GM18867 (cell line): ENCODE data around the gene TMEM203.

Source experiments
- ATAC-seq: cut with Tn5 transposase; IDR thresholded peaks from one replicate; pipeline ENCODE4 v1.9.1; 2021; ENCODE audit warnings: mild to moderate bottlenecking, moderate library complexity; ENCODE audit not compliant: unreplicated experiment

Gene TMEM203

DNA sequence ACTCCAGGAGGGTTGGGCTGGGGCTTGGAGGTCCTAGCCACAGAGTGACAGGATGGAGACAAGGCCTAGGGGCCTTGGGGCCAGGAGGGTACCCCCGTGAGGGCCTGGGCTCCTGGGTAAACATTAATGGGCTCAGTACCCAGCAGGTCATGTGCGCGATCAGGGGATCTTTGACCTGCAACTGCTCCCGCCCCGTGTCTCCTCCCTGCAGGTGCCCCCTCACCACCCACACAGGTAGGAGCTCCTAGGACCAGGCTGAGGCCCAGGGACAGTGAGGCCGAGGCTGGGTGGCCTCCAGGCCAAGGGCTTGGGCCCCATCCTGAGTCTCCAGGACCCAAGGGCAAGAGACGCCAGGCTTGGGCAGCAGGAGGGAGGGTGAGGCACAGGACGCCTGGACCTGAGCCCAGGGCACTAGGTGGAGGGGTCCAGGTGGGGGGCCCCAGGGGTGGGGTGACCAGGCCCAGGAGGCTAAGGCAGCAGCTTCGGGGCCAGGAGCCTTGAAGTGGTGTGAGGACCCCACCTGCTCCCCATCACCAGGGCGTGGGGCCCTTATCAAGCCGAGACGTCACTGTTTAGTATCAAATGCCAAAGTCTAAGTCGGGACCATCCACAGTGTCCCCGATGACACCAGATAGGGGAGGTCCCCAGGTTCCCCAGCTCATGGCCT is 25.4 kb upstream of the TMEM203 start, which contains the start of gene SLC34A3:
Gene SLC34A3, plus strand, starts transcription at position 197 of the 667 bp plus-strand sequence. CDS start 802 bp downstream, outside the sequence.
- ATAC-seq, result no peak

GRCh38 chr9:137229903-137230704 is 24.7 kb upstream of the TMEM203 start:
- no peak for ATAC-seq

- no peak for ATAC-seq
Observed at GRCh38 chr9:137228968-137229896, 23.8 kb upstream of the TMEM203 start.

DNA sequence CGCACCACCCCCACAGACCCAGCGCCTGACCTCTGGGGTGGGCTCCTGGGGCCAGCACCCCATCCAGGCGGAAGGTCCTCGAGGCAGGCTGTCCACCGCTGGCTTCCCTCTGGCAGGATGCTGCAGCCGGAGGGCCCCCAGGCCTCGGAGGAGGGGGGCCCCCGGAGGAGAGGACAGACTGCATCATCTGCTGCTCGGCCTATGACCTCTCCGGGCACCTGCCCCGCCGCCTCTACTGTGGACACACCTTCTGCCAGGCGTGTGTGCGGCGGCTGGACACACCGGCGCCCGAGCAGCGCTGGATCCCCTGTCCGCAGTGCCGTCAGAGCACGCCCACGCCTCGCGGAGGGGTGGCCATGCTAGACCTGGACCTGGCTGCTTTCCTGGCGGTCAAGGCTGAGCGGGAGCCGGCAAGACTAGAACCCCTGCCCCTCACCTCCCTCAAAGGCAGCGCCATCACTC is 23.1 kb upstream of the TMEM203 start:
- no peak for ATAC-seq

- no peak for ATAC-seq
Observed at GRCh38 chr9:137227853-137228505, 22.5 kb upstream of the TMEM203 start.

- no peak for ATAC-seq
Observed at GRCh38 chr9:137227054-137227852, 21.8 kb upstream of the TMEM203 start, which contains the start of gene RNF224. RNF224 (plus strand) TSS chr9:137227502; CDS start chr9:137228336, 834 bp downstream.

DNA sequence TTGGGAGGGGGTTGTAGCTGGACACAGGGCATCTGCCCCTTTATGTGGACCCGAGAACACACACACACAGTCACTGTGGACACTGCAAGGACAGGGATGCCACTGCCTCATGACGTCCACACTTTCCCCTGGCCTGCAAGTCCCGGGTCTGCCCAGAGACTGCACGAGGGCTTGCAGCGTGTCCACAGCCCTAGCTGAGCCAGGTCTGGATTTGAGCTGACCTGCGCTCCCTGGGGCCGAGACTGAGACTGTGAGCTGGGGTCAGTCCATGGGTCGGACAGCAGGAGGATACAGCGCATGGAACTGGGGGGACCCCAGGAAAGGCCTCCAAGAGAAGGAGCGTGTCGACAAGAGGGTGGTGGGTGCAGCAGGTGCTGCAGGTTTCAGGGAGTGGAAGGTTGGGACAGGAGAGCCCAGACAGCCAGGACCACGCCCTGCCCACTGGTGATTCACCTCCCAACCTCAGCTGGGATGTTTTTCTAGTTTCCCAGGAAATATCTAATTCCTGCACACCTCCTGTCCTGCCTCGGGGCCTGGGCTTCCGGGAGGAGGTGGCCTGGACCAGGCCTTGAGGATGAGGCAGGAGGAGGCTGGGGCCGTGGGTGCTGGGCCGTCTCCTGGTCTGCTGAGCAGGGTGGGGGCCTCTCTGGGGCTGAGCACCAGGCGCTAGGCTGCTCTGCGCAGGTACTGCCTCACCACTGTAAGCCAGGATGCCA is 21.0 kb upstream of the TMEM203 start:
- ATAC-seq, result no peak

DNA sequence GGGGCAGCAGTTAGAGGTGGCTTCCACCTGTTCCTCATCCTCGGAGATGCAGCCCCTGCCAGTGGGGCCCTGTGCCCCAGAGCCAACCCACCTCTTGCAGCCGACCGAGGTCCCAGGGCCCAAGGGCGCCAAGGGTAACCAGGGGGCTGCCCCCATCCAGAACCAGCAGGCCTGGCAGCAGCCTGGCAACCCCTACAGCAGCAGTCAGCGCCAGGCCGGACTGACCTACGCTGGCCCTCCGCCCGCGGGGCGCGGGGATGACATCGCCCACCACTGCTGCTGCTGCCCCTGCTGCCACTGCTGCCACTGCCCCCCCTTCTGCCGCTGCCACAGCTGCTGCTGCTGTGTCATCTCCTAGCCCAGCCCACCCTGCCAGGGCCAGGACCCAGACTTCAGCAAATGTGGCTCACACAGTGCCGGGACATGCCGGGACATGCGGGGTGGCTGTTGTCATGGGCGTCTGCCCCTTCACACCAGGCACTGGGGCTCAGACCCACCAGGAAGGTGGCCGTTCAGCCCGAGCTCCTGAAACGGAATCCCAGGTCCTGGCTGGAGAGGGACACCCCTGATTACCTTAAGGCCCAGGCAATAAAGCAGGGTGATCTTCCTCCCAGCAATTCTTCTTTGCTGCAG is 20.4 kb upstream of the TMEM203 start:
- no peak for ATAC-seq

DNA sequence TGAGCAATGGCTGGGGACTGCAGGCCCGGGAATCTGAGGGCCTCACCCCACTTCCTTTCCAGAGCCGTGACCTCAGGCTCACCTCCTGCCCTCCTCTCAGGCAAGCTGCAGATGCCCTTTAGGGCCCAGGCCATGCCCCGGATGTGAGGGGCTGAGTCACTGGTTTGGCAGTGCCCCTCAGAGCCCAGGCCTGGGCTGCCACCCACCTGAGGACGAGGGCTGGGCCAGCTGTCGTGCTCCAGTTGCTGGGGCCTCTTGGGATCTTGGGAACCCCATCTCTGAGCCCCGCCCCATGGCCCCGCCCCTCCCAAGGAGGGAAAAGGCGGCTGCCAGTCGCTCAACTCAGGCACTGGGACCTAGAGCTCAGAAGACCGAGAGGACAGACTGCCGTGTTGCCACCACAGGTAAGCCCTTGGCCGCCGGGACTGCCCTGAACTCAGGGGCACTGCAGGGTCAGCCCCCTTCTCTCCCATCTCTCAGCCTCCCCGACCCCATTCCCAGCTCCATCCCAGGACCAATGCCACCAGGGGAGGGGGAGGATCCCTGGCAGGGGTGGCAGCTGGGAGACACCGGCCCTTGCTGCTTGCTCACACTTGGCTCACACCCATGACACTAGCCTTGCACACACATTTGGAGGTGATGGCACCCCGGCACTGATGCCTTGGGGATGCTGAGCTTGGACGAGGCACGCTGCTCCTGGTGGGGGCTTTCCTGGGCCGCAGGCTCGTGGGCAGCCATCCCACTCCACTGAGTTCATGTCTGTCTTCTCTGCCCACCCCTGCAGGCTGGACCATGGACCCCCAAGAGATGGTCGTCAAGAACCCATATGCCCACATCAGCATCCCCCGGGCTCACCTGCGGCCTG is 19.6 kb upstream of the TMEM203 start, which contains the start of gene CYSRT1:
Gene CYSRT1, plus strand, starts transcription at position 345 of the 865 bp plus-strand sequence. Its CDS starts 448 bp downstream, at position 793.
- no peak for ATAC-seq

GRCh38 chr9:137223078-137223970 is 17.9 kb upstream of the TMEM203 start:
- peak; percentile 69 for ATAC-seq

- ATAC-seq, result no peak
Observed at GRCh38 chr9:137222190-137223077, 17.0 kb upstream of the TMEM203 start, which contains the start of gene RNF208. RNF208 (minus strand) TSS chr9:137222240; CDS start chr9:137221212, 1,028 bp downstream.

DNA sequence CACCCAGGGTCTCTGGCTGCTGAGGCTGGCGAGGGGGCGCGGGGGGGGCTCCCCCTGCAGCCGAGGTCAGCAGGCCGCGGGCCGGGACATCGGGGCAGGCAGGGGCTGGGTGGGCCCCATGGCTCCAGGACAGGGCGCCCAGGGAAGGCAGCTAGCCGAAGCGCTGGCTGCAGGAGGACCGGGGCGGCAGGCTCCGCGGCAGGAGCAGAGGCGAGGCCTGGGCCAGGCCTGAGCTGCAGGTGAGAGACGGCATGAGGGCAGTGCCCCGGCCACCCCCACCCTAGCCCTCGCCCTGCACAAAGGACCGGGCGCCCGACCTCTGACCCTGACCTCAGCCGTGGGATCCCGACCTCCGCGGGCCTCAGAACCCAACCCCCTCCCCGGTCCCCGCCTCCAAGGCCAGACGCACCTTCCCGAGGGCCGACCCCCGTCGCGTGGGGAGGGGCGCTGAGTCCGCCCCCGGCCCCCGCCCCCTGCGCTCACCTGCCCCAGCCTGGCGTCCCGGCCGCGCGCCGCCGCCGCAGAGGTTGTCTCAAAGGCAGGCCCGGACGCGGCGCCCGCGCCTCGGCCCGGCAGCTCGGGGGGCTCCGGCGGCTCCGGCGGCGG is 16.2 kb upstream of the TMEM203 start:
- ATAC-seq, result no peak

- no peak for ATAC-seq
Observed at GRCh38 chr9:137221095-137221505, 15.7 kb upstream of the TMEM203 start.

DNA sequence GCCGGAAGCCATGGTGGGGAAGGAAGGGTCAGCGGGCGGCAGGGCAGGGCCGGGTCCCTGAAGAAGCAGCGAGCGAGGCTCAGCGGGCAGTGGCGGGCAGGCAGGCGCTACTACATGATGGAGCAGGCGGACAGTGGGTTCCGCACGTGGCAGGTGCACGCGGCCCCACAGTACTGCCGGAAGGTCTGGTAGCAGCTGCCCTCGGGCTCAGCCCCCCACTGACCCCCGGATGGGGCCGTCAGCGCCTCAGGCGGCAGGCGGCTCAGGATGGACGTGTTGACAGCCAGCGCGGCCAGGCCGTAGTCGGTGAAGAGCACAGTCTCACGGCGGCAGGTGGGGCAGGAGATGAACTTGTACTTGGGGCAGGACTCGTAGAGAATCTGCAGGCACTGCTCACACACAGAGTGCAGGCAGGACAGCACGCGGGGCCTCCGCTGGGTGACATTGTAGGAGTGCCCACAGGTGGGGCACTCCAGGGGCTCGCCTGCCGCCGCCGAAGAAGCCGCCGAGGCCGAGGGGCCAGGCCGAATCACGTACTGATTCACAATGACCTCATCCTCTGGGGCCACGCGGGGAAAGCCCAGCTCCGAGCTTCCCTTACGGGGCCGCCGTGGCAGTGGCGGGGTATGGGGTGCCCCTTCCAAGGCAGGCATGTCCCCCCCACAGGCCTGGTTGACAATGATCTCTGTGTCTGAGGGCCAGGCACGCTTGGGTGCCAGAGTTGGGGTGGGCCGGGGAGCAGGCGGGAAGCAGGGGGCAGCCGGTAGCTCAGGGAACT is 15.1 kb upstream of the TMEM203 start:
- ATAC-seq, result no peak
